Measurements from ENCODE around the gene CACNA2D1. TPM values are rescaled to one million over a fixed set of nuclear protein-coding genes. Genes with fewer than 3 reads are reported as not detected.

The CACNA2D1 gene
- total RNA-seq, 1 donor from 2014 or later = not detected

DNA sequence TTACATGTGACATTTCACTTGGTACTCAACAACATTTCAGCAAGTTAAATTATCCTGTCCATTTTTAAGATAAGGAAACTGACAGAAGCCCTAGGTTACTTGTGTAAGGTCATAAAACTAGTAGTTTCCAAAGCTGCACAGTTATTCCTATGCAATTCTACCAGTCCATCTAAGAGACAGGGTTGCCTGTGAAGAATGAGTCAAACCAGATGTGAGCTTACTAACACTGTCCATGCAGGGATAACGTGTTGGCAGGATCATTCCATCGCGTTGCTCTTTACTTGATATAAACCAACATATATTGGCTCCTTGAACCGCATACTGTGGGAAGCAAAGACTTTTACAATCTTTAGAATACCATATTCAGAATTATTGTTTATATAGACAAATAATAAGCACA is 392.8 kb downstream of the CACNA2D1 start:
- intact Hi-C loops (cut with micrococcal nuclease) = no loop called here
- Mint-ChIP-seq H3K9me3 (no peaks in the 10 kb centered on the region), H3K36me3 (ENCODE audit: low read depth) (no peaks in the 10 kb centered on the region), H3K4me1 (no peaks in the 10 kb centered on the region), H3K27ac (no peak overlapping the region), H3K4me3 (no peak overlapping the region), H3K27me3 (no peaks in the 10 kb centered on the region)
- TF ChIP-seq, protein P1, sequence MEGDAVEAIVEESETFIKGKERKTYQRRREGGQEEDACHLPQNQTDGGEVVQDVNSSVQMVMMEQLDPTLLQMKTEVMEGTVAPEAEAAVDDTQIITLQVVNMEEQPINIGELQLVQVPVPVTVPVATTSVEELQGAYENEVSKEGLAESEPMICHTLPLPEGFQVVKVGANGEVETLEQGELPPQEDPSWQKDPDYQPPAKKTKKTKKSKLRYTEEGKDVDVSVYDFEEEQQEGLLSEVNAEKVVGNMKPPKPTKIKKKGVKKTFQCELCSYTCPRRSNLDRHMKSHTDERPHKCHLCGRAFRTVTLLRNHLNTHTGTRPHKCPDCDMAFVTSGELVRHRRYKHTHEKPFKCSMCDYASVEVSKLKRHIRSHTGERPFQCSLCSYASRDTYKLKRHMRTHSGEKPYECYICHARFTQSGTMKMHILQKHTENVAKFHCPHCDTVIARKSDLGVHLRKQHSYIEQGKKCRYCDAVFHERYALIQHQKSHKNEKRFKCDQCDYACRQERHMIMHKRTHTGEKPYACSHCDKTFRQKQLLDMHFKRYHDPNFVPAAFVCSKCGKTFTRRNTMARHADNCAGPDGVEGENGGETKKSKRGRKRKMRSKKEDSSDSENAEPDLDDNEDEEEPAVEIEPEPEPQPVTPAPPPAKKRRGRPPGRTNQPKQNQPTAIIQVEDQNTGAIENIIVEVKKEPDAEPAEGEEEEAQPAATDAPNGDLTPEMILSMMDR (IDR thresholded peaks at IDR 0.05) = no peak
- no peak for ATAC-seq (ENCODE audit: low read depth)
- CTCF ChIA-PET = no interaction called here
- DNase-seq = no peak
- POLR2A ChIA-PET = no interaction called here

- Mint-ChIP-seq H3K27me3 (no peaks in the 10 kb centered on the region), H3K36me3 (ENCODE audit: low read depth) (no peaks in the 10 kb centered on the region), H3K4me3 (no peak overlapping the region), H3K4me1 (no peaks in the 10 kb centered on the region), H3K9me3 (no peaks in the 10 kb centered on the region), H3K27ac (no peak overlapping the region)
- POLR2A ChIA-PET = no interaction called here
- TF ChIP-seq, protein P1 (IDR thresholded peaks at IDR 0.05) = no peak
- DNase-seq (no peak), ATAC-seq (ENCODE audit: low read depth) (no peak)
- intact Hi-C loops (cut with micrococcal nuclease) = no loop called here
- CTCF ChIA-PET = no interaction called here
Observed at GRCh38 chr7:82049891-82050533, 393.6 kb downstream of the CACNA2D1 start.

GRCh38 chr7:82049442-82049841 is 394.1 kb downstream of the CACNA2D1 start:
- Mint-ChIP-seq H3K4me3 (no peak overlapping the region), H3K4me1 (no peaks in the 10 kb centered on the region), H3K27ac (no peak overlapping the region), H3K36me3 (ENCODE audit: low read depth) (no peaks in the 10 kb centered on the region), H3K9me3 (no peaks in the 10 kb centered on the region), H3K27me3 (no peaks in the 10 kb centered on the region)
- ChIA-PET CTCF (no interaction called here), POLR2A (no interaction called here)
- intact Hi-C loops (cut with micrococcal nuclease) = no loop called here
- ATAC-seq (ENCODE audit: low read depth) (no peak), DNase-seq (no peak)
- TF ChIP-seq, protein P1 (IDR thresholded peaks at IDR 0.05) = no peak

GRCh38 chr7:82044497-82045080 is 399.0 kb downstream of the CACNA2D1 start:
- Mint-ChIP-seq H3K9me3 (no peaks in the 10 kb centered on the region), H3K4me1 (no peaks in the 10 kb centered on the region), H3K36me3 (ENCODE audit: low read depth) (no peaks in the 10 kb centered on the region), H3K27me3 (no peaks in the 10 kb centered on the region), H3K27ac (no peak overlapping the region), H3K4me3 (no peak overlapping the region)
- CTCF ChIA-PET = interaction anchor here (1.3 kb wide), 1 partner anchor 528 kb away, joined by 3 read pairs; no protein-coding TSS in a partner anchor
- DNase-seq (no peak), ATAC-seq (ENCODE audit: low read depth) (no peak)
- intact Hi-C loops (cut with micrococcal nuclease) = loop anchor here (2.0 kb wide), 1 partner anchor 682 kb away; no protein-coding TSS in a partner anchor
- TF ChIP-seq, protein P1 (IDR thresholded peaks at IDR 0.05) = no peak
- POLR2A ChIA-PET = no interaction called here

- POLR2A ChIA-PET = no interaction called here
Observed at GRCh38 chr7:82039621-82040020, 404.0 kb downstream of the CACNA2D1 start.

More at GRCh38 chr7:82039621-82040020, 404.0 kb downstream of the CACNA2D1 start:
- ATAC-seq (ENCODE audit: low read depth) (no peak), DNase-seq (no peak)
- intact Hi-C loops (cut with micrococcal nuclease) = no loop called here
- Mint-ChIP-seq H3K27me3 (no peaks in the 10 kb centered on the region), H3K27ac (no peak overlapping the region), H3K4me1 (no peaks in the 10 kb centered on the region), H3K9me3 (no peaks in the 10 kb centered on the region), H3K36me3 (ENCODE audit: low read depth) (no peaks in the 10 kb centered on the region), H3K4me3 (no peak overlapping the region)
- CTCF ChIA-PET = no interaction called here
- TF ChIP-seq, protein P1 (IDR thresholded peaks at IDR 0.05) = no peak
